ENCODE results near the gene SBK3. TPM values are rescaled to one million over a fixed set of nuclear protein-coding genes. Genes with fewer than 3 reads are reported as not detected.

The SBK3 gene
- total and polyA plus RNA-seq, 2 of the 8 experiments (the other 6 are each of a cell fraction or from before 2014, with no cell fraction given), result 0.76 to 1.5 TPM

- TF ChIP-seq RNF2 (IDR thresholded peaks at IDR 0.05; ENCODE audit: borderline replicate concordance, low read depth, low read length, missing control alignments, poor library complexity, severe bottlenecking) (no peak), ATF3 (IDR thresholded peaks at IDR 0.05; ENCODE audit: insufficient read depth, low read depth, low read length) (no peak), SAP30 (IDR thresholded peaks at IDR 0.05; ENCODE audit: insufficient read depth, insufficient replicate concordance, low read length) (no peak), RAD21 (IDR thresholded peaks at IDR 0.05 in 1 of 2, conservative IDR thresholded peaks at IDR 0.05 in 1 of 2; ENCODE audit: low read depth in 2 of 2, low read length in 2 of 2) (no peak)
- TF ChIP-seq, protein P1, sequence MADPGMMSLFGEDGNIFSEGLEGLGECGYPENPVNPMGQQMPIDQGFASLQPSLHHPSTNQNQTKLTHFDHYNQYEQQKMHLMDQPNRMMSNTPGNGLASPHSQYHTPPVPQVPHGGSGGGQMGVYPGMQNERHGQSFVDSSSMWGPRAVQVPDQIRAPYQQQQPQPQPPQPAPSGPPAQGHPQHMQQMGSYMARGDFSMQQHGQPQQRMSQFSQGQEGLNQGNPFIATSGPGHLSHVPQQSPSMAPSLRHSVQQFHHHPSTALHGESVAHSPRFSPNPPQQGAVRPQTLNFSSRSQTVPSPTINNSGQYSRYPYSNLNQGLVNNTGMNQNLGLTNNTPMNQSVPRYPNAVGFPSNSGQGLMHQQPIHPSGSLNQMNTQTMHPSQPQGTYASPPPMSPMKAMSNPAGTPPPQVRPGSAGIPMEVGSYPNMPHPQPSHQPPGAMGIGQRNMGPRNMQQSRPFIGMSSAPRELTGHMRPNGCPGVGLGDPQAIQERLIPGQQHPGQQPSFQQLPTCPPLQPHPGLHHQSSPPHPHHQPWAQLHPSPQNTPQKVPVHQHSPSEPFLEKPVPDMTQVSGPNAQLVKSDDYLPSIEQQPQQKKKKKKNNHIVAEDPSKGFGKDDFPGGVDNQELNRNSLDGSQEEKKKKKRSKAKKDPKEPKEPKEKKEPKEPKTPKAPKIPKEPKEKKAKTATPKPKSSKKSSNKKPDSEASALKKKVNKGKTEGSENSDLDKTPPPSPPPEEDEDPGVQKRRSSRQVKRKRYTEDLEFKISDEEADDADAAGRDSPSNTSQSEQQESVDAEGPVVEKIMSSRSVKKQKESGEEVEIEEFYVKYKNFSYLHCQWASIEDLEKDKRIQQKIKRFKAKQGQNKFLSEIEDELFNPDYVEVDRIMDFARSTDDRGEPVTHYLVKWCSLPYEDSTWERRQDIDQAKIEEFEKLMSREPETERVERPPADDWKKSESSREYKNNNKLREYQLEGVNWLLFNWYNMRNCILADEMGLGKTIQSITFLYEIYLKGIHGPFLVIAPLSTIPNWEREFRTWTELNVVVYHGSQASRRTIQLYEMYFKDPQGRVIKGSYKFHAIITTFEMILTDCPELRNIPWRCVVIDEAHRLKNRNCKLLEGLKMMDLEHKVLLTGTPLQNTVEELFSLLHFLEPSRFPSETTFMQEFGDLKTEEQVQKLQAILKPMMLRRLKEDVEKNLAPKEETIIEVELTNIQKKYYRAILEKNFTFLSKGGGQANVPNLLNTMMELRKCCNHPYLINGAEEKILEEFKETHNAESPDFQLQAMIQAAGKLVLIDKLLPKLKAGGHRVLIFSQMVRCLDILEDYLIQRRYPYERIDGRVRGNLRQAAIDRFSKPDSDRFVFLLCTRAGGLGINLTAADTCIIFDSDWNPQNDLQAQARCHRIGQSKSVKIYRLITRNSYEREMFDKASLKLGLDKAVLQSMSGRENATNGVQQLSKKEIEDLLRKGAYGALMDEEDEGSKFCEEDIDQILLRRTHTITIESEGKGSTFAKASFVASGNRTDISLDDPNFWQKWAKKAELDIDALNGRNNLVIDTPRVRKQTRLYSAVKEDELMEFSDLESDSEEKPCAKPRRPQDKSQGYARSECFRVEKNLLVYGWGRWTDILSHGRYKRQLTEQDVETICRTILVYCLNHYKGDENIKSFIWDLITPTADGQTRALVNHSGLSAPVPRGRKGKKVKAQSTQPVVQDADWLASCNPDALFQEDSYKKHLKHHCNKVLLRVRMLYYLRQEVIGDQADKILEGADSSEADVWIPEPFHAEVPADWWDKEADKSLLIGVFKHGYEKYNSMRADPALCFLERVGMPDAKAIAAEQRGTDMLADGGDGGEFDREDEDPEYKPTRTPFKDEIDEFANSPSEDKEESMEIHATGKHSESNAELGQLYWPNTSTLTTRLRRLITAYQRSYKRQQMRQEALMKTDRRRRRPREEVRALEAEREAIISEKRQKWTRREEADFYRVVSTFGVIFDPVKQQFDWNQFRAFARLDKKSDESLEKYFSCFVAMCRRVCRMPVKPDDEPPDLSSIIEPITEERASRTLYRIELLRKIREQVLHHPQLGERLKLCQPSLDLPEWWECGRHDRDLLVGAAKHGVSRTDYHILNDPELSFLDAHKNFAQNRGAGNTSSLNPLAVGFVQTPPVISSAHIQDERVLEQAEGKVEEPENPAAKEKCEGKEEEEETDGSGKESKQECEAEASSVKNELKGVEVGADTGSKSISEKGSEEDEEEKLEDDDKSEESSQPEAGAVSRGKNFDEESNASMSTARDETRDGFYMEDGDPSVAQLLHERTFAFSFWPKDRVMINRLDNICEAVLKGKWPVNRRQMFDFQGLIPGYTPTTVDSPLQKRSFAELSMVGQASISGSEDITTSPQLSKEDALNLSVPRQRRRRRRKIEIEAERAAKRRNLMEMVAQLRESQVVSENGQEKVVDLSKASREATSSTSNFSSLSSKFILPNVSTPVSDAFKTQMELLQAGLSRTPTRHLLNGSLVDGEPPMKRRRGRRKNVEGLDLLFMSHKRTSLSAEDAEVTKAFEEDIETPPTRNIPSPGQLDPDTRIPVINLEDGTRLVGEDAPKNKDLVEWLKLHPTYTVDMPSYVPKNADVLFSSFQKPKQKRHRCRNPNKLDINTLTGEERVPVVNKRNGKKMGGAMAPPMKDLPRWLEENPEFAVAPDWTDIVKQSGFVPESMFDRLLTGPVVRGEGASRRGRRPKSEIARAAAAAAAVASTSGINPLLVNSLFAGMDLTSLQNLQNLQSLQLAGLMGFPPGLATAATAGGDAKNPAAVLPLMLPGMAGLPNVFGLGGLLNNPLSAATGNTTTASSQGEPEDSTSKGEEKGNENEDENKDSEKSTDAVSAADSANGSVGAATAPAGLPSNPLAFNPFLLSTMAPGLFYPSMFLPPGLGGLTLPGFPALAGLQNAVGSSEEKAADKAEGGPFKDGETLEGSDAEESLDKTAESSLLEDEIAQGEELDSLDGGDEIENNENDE (IDR thresholded peaks at IDR 0.05; ENCODE audit: insufficient replicate concordance, low read length), result no peak
These were observed 4.4 kb upstream of the SBK3 start (continued) for GRCh38 chr19:55549500-55550320.
